Keratinocyte (primary cell): ENCODE measurements around the gene GCFC2. TPM values are rescaled to one million over a fixed set of nuclear protein-coding genes. Genes with fewer than 3 reads are reported as not detected.

Experiments used
- DNase-seq: peaks from one replicate; pipeline ENCODE4 v3.0.0-alpha.2; 2011; ENCODE audit warnings: low read depth, missing footprints, low spot score
- FAIRE-seq: peaks from 2 replicates; lab custom pipeline; 2011; peaks lifted over from hg19 to GRCh38; lab: Jason Lieb, UNC
- H2AFZ ChIP-seq: 2 replicates; pipeline ENCODE4 v1.6.0; 2012; ENCODE audit warnings: low read length, control low read depth, inconsistent platforms; ENCODE audit not compliant: control insufficient read depth
- H3K27ac ChIP-seq: 2 replicates; pipeline ENCODE4 v1.5.1; 2011; ENCODE audit warnings: low read length; ENCODE audit not compliant: control insufficient read depth, insufficient read depth
- H3K27me3 ChIP-seq: 3 replicates; pipeline ENCODE4 v1.6.0; 2011; ENCODE audit warnings: low read length; ENCODE audit not compliant: control insufficient read depth, insufficient read depth; ENCODE audit errors: extremely low read depth
- H3K36me3 ChIP-seq, 2 experiments: 2 replicates in 1 of 2; 3 replicates in 1 of 2; pipeline ENCODE4 v1.5.1; 2011; ENCODE audit warnings: low read length in 2 of 2, mild to moderate bottlenecking in 1 of 2; ENCODE audit not compliant: control insufficient read depth in 2 of 2, insufficient read depth in 2 of 2; ENCODE audit errors: extremely low read depth in 1 of 2
- H3K4me1 ChIP-seq: 3 replicates; pipeline ENCODE4 v1.5.1; 2011; ENCODE audit warnings: low read length; ENCODE audit not compliant: control insufficient read depth, insufficient read depth; ENCODE audit errors: extremely low read depth
- H3K4me2 ChIP-seq: 3 replicates; pipeline ENCODE4 v1.6.0; 2011; ENCODE audit warnings: low read depth, low read length; ENCODE audit not compliant: control insufficient read depth, insufficient read depth; ENCODE audit errors: extremely low read depth
- H3K4me3 ChIP-seq, 3 experiments: fragments of 200-600 bp in 1 of 3; sonication (generic) in 1 of 3; 2 replicates in 2 of 3; 3 replicates in 1 of 3; pipeline ENCODE4 v1.5.1; 2011 to 2016; ENCODE audit warnings: low read length in 3 of 3, mild to moderate bottlenecking in 3 of 3, control low read depth in 2 of 3, inconsistent platforms in 1 of 3, low read depth in 1 of 3, mixed read lengths in 1 of 3, mixed run types in 1 of 3, moderate library complexity in 1 of 3; ENCODE audit not compliant: control insufficient read depth in 2 of 3, insufficient read depth in 2 of 3; ENCODE audit errors: extremely low read depth in 1 of 3
- H3K79me2 ChIP-seq: 2 replicates; pipeline ENCODE4 v1.6.0; 2012; ENCODE audit warnings: low read length; ENCODE audit not compliant: control insufficient read depth, insufficient read depth
- H3K9ac ChIP-seq: 3 replicates; pipeline ENCODE4 v1.6.0; 2011; ENCODE audit warnings: low read length; ENCODE audit not compliant: control insufficient read depth, insufficient read depth; ENCODE audit errors: extremely low read depth
- H3K9me1 ChIP-seq: 3 replicates; pipeline ENCODE4 v1.6.0; 2011; ENCODE audit warnings: low read length; ENCODE audit not compliant: control insufficient read depth, insufficient read depth; ENCODE audit errors: extremely low read depth
- H3K9me3 ChIP-seq: 2 replicates; pipeline ENCODE4 v1.5.1; 2012; ENCODE audit warnings: low read depth, low read length; ENCODE audit not compliant: control insufficient read depth
- H4K20me1 ChIP-seq: 3 replicates; pipeline ENCODE4 v1.6.0; 2011; ENCODE audit warnings: low read length; ENCODE audit not compliant: control insufficient read depth, insufficient read depth; ENCODE audit errors: extremely low read depth
- EZH2 ChIP-seq: IDR thresholded peaks from one replicate; pipeline ENCODE4 v1.6.1; 2012; ENCODE audit warnings: inconsistent platforms, mild to moderate bottlenecking, low read length, moderate library complexity
- dilution Hi-C: fragments of 300-500 bp; cut with MboI; formaldehyde crosslinking; loops from one replicate; pipeline ENCODE4 v1.7.0; 2020; ENCODE audit warnings: low sequenced_read_pairs; ENCODE audit not compliant: extremely low pct_ligation_motif_present
- polyA plus RNA-seq, 5 experiments: library from polyadenylated mRNA; depleted of rRNA in 3 of 5; stranded (reverse) in 3 of 5; stranded (forward) in 1 of 5; unstranded in 1 of 5; fragments of >200 nt; gene quantifications; 1 replicate in 1 of 5; 2 replicates in 3 of 5; 3 replicates in 1 of 5; pipeline versions ENCODE4 v1.2.1 to v1.2.3, GENCODE V29; 2011 to 2012; ENCODE audit warnings: missing spikeins in 2 of 5, low read depth in 1 of 5, low replicate concordance in 1 of 5
- TF ChIP-seq, protein P1 (sequence below), 3 experiments: IDR thresholded peaks in 1 of 3; conservative IDR thresholded peaks in 1 of 3; optimal IDR thresholded peaks in 1 of 3; 2 replicates in 2 of 3; 3 replicates in 1 of 3; pipeline versions ENCODE3 to v1.5.1; 2011; ENCODE audit warnings: low read length in 3 of 3, mild to moderate bottlenecking in 3 of 3, moderate library complexity in 2 of 3, control low read depth in 1 of 3, inconsistent platforms in 1 of 3; ENCODE audit not compliant: insufficient read depth in 2 of 3; ENCODE audit errors: extremely low read depth in 1 of 3

GCFC2 gene
- polyA plus RNA-seq, 1 donor (not counting 4 experiments of a cell fraction or from before 2014, with no cell fraction given): 17.0 TPM

DNA sequence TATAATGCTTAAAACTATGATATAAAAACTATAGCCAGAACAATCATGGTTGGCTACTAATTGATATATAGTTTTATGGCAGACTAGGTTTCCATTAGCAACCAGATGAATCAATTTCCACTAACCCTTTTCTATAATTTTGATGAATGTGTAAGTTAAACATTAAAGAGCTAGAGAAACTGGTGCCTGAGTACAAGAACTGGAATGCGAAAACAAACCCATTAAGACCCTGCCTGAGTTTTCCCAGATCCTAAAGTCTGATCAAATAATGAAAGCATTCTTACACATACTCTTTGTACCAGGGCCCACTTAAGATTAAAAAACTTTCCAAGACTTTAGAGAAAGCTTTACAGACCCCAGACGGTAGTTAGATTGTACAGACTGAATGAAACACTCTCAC, 42.8 kb downstream of the GCFC2 start:
- dilution Hi-C loops: no loop called here
- H4K20me1 ChIP-seq: no peaks in the 10 kb centered on the region
- no peaks in the 10 kb centered on the region for H3K27me3 ChIP-seq
- DNase-seq: no peak
- no peak overlapping the region for H3K27ac ChIP-seq
- no peaks in the 10 kb centered on the region for H3K4me1 ChIP-seq
- TF ChIP-seq, protein P1, sequence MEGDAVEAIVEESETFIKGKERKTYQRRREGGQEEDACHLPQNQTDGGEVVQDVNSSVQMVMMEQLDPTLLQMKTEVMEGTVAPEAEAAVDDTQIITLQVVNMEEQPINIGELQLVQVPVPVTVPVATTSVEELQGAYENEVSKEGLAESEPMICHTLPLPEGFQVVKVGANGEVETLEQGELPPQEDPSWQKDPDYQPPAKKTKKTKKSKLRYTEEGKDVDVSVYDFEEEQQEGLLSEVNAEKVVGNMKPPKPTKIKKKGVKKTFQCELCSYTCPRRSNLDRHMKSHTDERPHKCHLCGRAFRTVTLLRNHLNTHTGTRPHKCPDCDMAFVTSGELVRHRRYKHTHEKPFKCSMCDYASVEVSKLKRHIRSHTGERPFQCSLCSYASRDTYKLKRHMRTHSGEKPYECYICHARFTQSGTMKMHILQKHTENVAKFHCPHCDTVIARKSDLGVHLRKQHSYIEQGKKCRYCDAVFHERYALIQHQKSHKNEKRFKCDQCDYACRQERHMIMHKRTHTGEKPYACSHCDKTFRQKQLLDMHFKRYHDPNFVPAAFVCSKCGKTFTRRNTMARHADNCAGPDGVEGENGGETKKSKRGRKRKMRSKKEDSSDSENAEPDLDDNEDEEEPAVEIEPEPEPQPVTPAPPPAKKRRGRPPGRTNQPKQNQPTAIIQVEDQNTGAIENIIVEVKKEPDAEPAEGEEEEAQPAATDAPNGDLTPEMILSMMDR (optimal IDR thresholded peaks at IDR 0.05 in 1 of 3, IDR thresholded peaks at IDR 0.05 in 1 of 3, conservative IDR thresholded peaks at IDR 0.05 in 1 of 3; ENCODE audit: extremely low read depth in 1 of 3, insufficient read depth in 2 of 3, low read length in 3 of 3): no peak
- TF ChIP-seq EZH2: no peak
- H3K79me2 ChIP-seq: no peaks in the 10 kb centered on the region
- H3K4me3 ChIP-seq: no peak overlapping the region
- peaks cover 3 to 4% of the 10 kb centered on the region in 2 experiments for H3K36me3 ChIP-seq
- H3K9me3 ChIP-seq: no peaks in the 10 kb centered on the region
- H3K9ac ChIP-seq: no peak overlapping the region
- H2AFZ ChIP-seq: no peak overlapping the region
- FAIRE-seq: no peak
- H3K4me2 ChIP-seq: no peak overlapping the region
- no peaks in the 10 kb centered on the region for H3K9me1 ChIP-seq

DNA sequence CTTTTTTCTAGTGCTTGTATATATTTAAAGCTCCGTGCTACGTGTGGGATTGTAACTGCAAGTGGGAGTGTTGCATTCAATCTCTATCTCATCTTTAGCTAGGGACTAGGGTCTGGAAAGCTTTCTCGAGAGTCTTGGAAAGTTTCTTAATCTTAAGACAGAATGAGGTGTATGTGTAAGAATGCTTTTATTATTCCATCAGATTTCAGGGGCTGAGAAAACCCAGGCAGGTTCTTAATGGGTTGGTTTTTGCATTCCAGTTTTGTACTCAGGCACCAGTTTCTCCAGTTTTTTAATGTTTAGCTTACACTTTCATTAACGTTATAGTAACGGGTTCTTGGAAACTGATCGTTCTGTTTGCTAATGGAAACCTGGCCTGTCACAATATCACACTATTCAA, 43.8 kb downstream of the GCFC2 start:
- Histone ChIP-seq H3K4me3 (no peak overlapping the region), H3K4me2 (no peak overlapping the region), H3K27me3 (no peaks in the 10 kb centered on the region), H3K27ac (no peak overlapping the region), H3K36me3 (peaks cover 0 to 4% of the 10 kb centered on the region in 2 experiments), H3K9me3 (no peaks in the 10 kb centered on the region), H3K4me1 (no peaks in the 10 kb centered on the region), H4K20me1 (no peaks in the 10 kb centered on the region), H3K9me1 (no peaks in the 10 kb centered on the region), H3K9ac (no peak overlapping the region), H2AFZ (no peak overlapping the region), H3K79me2 (no peaks in the 10 kb centered on the region)
- FAIRE-seq: no peak
- DNase-seq: no peak
- TF ChIP-seq EZH2: no peak
- TF ChIP-seq, protein P1 (optimal IDR thresholded peaks at IDR 0.05 in 1 of 3, IDR thresholded peaks at IDR 0.05 in 1 of 3, conservative IDR thresholded peaks at IDR 0.05 in 1 of 3; ENCODE audit: extremely low read depth in 1 of 3, insufficient read depth in 2 of 3, low read length in 3 of 3): no peak
- dilution Hi-C loops: no loop called here
